ENCODE data around the gene EGFR.

- peak; percentile 95 to 96 (median 95) for TF ChIP-seq CTCF (IDR thresholded peaks at IDR 0.05)
- TF ChIP-seq POLR2A (IDR thresholded peaks at IDR 0.05) = no peak
- no peak for TF ChIP-seq POLR2AphosphoS5 (IDR thresholded peaks at IDR 0.05)
These were observed 236.0 kb downstream of the EGFR start for GRCh38 chr7:55254596-55255495.

Measured in prostate gland (tissue), 2 donors.